ENCODE data around the gene DDX23.

DDX23 gene

GRCh38 chr12:48889679-48890078, 37.7 kb upstream of the DDX23 start:
- Histone ChIP-seq H3K4me1 (0 out of 2 replicates have a peak, but pooled peaks cover 5% of the 10 kb centered on the region), H3K9me3 (no peaks in the 10 kb centered on the region), H3K27me3 (peaks cover 5% of the 10 kb centered on the region; the same call in 1 of the 2 replicates), H3K4me3 (ENCODE audit: low read depth, low read length) (no peak overlapping the region), H3K36me3 (no peaks in the 10 kb centered on the region)
- no peak for TF ChIP-seq CTCF (IDR thresholded peaks at IDR 0.05; ENCODE audit: low read depth, low read length)
- DNase-seq: no peak

GRCh38 chr12:48883305-48884161, 31.6 kb upstream of the DDX23 start:
- Histone ChIP-seq H3K36me3 (no peaks in the 10 kb centered on the region), H3K9me3 (no peaks in the 10 kb centered on the region), H3K4me1 (0 out of 2 replicates have a peak, but pooled peaks cover 6% of the 10 kb centered on the region), H3K4me3 (ENCODE audit: low read depth, low read length) (no peak overlapping the region), H3K27me3 (no peaks in the 10 kb centered on the region)
- no peak for DNase-seq
- TF ChIP-seq CTCF (IDR thresholded peaks at IDR 0.05; ENCODE audit: low read depth, low read length): no peak

- Histone ChIP-seq H3K4me1 (0 out of 2 replicates have a peak, but pooled peaks cover 6% of the 10 kb centered on the region), H3K4me3 (ENCODE audit: low read depth, low read length) (no peak overlapping the region), H3K36me3 (no peaks in the 10 kb centered on the region), H3K27me3 (no peaks in the 10 kb centered on the region), H3K9me3 (no peaks in the 10 kb centered on the region)
- TF ChIP-seq CTCF (IDR thresholded peaks at IDR 0.05; ENCODE audit: low read depth, low read length): no peak
- DNase-seq: no peak
Observed at GRCh38 chr12:48882972-48883304, 31.0 kb upstream of the DDX23 start.

GRCh38 chr12:48882315-48882687, 30.3 kb upstream of the DDX23 start:
- no peak for DNase-seq
- no peaks in the 10 kb centered on the region for H3K27me3 ChIP-seq
- no peak for TF ChIP-seq CTCF (IDR thresholded peaks at IDR 0.05; ENCODE audit: low read depth, low read length)
- 0 out of 2 replicates have a peak, but pooled peaks cover 6% of the 10 kb centered on the region for H3K4me1 ChIP-seq
- H3K9me3 ChIP-seq: no peaks in the 10 kb centered on the region
- H3K4me3 ChIP-seq (ENCODE audit: low read depth, low read length): no peak overlapping the region
- H3K36me3 ChIP-seq: no peaks in the 10 kb centered on the region

- H3K27me3 ChIP-seq: no peaks in the 10 kb centered on the region
- no peak for TF ChIP-seq CTCF (IDR thresholded peaks at IDR 0.05; ENCODE audit: low read depth, low read length)
- DNase-seq: no peak
- H3K4me1 ChIP-seq: 0 out of 2 replicates have a peak, but pooled peaks cover 6% of the 10 kb centered on the region
- no peaks in the 10 kb centered on the region for H3K9me3 ChIP-seq
- no peaks in the 10 kb centered on the region for H3K36me3 ChIP-seq
- H3K4me3 ChIP-seq (ENCODE audit: low read depth, low read length): no peak overlapping the region
Observed at GRCh38 chr12:48881686-48882314, 29.8 kb upstream of the DDX23 start.

- Histone ChIP-seq H3K36me3 (no peaks in the 10 kb centered on the region), H3K27me3 (no peaks in the 10 kb centered on the region), H3K9me3 (no peaks in the 10 kb centered on the region), H3K4me3 (ENCODE audit: low read depth, low read length) (no peak overlapping the region), H3K4me1 (0 out of 2 replicates have a peak, but pooled peaks cover 6% of the 10 kb centered on the region)
- no peak for TF ChIP-seq CTCF (IDR thresholded peaks at IDR 0.05; ENCODE audit: low read depth, low read length)
- DNase-seq: no peak
Observed at GRCh38 chr12:48880647-48881046, 28.7 kb upstream of the DDX23 start.

Measured in BE2C (cell line).